ENCODE measurements around the gene UBASH3A. TPM values are rescaled to one million over a fixed set of nuclear protein-coding genes. Genes with fewer than 3 reads are reported as not detected.

Gene UBASH3A
- total RNA-seq, 1 donor from 2014 or later = not detected

GRCh38 chr21:42391297-42391696, 12.4 kb upstream of the UBASH3A start:
- Mint-ChIP-seq H3K9me3 (no peaks in the 10 kb centered on the region), H3K27me3 (no peaks in the 10 kb centered on the region), H3K36me3 (no peaks in the 10 kb centered on the region), H3K4me3 (no peak overlapping the region), H3K4me1 (ENCODE audit: unreplicated experiment) (peaks cover 27% of the 10 kb centered on the region), H3K27ac (no peak overlapping the region)
- no peak for TF ChIP-seq CTCF (conservative IDR thresholded peaks at IDR 0.05)
- no peak for DNase-seq (ENCODE audit: extremely low spot score, unreplicated experiment)

GRCh38 chr21:42392731-42393442, 10.8 kb upstream of the UBASH3A start:
- Mint-ChIP-seq H3K27me3 (no peaks in the 10 kb centered on the region), H3K4me1 (ENCODE audit: unreplicated experiment) (peaks cover 21% of the 10 kb centered on the region), H3K36me3 (no peaks in the 10 kb centered on the region), H3K27ac (no peak overlapping the region), H3K4me3 (no peak overlapping the region), H3K9me3 (no peaks in the 10 kb centered on the region)
- DNase-seq (ENCODE audit: extremely low spot score, unreplicated experiment) = no peak
- no peak for TF ChIP-seq CTCF (conservative IDR thresholded peaks at IDR 0.05)

GRCh38 chr21:42393443-42393950, 10.2 kb upstream of the UBASH3A start:
- H3K27me3 Mint-ChIP-seq = no peaks in the 10 kb centered on the region

GRCh38 chr21:42395302-42395701, 8.4 kb upstream of the UBASH3A start:
- Mint-ChIP-seq H3K4me3 (no peak overlapping the region), H3K36me3 (no peaks in the 10 kb centered on the region), H3K27ac (no peak overlapping the region), H3K4me1 (ENCODE audit: unreplicated experiment) (peaks cover 22% of the 10 kb centered on the region), H3K9me3 (no peaks in the 10 kb centered on the region), H3K27me3 (no peaks in the 10 kb centered on the region)
- no peak for DNase-seq (ENCODE audit: extremely low spot score, unreplicated experiment)
- TF ChIP-seq CTCF (conservative IDR thresholded peaks at IDR 0.05) = no peak

More at GRCh38 chr21:42393443-42393950, 10.2 kb upstream of the UBASH3A start:
- H3K4me3 Mint-ChIP-seq = no peak overlapping the region
- no peak overlapping the region for H3K27ac Mint-ChIP-seq
- H3K4me1 Mint-ChIP-seq (ENCODE audit: unreplicated experiment) = peaks cover 27% of the 10 kb centered on the region
- DNase-seq (ENCODE audit: extremely low spot score, unreplicated experiment) = no peak
- no peaks in the 10 kb centered on the region for H3K36me3 Mint-ChIP-seq
- TF ChIP-seq CTCF (conservative IDR thresholded peaks at IDR 0.05) = no peak
- H3K9me3 Mint-ChIP-seq = no peaks in the 10 kb centered on the region

- no peak for DNase-seq (ENCODE audit: extremely low spot score, unreplicated experiment)
- no peak for TF ChIP-seq CTCF (conservative IDR thresholded peaks at IDR 0.05)
- no peak within 1 kb of the TSS for H3K4me3 Mint-ChIP-seq
- no peaks in the 10 kb centered on the region for H3K9me3 Mint-ChIP-seq
- no peak within 1 kb of the TSS for H3K27ac Mint-ChIP-seq
- no peaks in the 10 kb centered on the region for H3K27me3 Mint-ChIP-seq
- H3K36me3 Mint-ChIP-seq = no peaks in the 10 kb centered on the region
- peaks cover 22% of the 10 kb centered on the region for H3K4me1 Mint-ChIP-seq (ENCODE audit: unreplicated experiment)
Measured at GRCh38 chr21:42395905-42396651, 7.6 kb upstream of the UBASH3A start, which contains the start of gene TMPRSS3. Gene TMPRSS3 (minus strand): TSS chr21:42396052. CDS start chr21:42395417, 635 bp downstream.
